ENCODE results near the gene LRRC34. TPM values are rescaled to one million over a fixed set of nuclear protein-coding genes. Genes with fewer than 3 reads are reported as not detected.

The LRRC34 gene
- total RNA-seq, 1 donor from 2014 or later: 1.6 TPM

DNA sequence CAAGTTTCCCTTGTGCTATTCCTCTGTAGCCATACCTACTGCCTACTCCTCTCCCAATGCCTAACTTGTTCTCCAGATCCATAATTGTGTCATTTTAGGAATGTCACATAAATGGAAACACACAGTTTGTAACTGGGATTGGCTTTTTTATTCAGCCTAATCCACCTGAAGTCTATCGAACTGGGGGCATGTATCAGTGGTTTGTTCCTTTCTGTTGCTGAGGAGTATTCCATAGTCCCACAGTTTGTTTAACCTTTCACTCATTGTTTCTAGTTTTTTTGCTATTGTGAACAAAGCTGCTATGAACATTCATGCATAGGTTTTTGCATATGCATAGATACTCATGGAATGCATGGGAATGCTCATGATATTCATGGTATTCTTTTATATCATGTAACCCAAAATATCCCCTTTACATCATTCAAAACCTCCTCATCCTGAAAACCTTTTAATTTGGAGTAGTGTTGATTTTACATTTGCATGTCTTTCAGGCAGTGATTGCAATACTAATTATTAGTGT lies 25.9 kb upstream of the LRRC34 start:
- TF ChIP-seq, protein P1, sequence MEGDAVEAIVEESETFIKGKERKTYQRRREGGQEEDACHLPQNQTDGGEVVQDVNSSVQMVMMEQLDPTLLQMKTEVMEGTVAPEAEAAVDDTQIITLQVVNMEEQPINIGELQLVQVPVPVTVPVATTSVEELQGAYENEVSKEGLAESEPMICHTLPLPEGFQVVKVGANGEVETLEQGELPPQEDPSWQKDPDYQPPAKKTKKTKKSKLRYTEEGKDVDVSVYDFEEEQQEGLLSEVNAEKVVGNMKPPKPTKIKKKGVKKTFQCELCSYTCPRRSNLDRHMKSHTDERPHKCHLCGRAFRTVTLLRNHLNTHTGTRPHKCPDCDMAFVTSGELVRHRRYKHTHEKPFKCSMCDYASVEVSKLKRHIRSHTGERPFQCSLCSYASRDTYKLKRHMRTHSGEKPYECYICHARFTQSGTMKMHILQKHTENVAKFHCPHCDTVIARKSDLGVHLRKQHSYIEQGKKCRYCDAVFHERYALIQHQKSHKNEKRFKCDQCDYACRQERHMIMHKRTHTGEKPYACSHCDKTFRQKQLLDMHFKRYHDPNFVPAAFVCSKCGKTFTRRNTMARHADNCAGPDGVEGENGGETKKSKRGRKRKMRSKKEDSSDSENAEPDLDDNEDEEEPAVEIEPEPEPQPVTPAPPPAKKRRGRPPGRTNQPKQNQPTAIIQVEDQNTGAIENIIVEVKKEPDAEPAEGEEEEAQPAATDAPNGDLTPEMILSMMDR (IDR thresholded peaks at IDR 0.05; ENCODE audit: borderline replicate concordance): no peak
- intact Hi-C loops (cut with micrococcal nuclease): no loop called here
- no peaks in the 10 kb centered on the region for H3K4me1 ChIP-seq
- H3K9me3 ChIP-seq (replicated peaks): no peaks in the 10 kb centered on the region
- H3K4me3 ChIP-seq: no peak overlapping the region
- no peaks in the 10 kb centered on the region for H3K36me3 ChIP-seq
- no peaks in the 10 kb centered on the region for H3K27me3 ChIP-seq (ENCODE audit: low read depth)
- DNase-seq: no peak
- H3K27ac ChIP-seq (replicated peaks): no peak overlapping the region

DNA sequence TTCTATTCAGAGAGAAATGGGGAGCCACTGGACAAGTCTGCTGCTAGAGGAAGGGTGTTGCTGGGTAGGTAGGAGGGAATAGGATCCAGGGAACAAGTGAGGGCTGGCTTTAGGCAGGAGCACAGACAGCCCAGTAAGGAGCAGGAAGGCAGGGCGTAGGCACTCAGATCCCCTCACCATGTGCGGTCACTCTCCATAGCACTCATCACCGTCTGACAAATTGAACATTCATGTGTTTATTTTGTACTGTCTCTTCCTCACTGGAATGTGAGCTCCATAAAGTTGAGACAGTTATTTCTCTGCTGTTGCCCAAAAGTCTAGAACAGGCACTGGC lies 24.2 kb upstream of the LRRC34 start:
- Histone ChIP-seq H3K4me1 (no peaks in the 10 kb centered on the region), H3K9me3 (replicated peaks) (no peaks in the 10 kb centered on the region), H3K27me3 (ENCODE audit: low read depth) (no peaks in the 10 kb centered on the region), H3K4me3 (no peak overlapping the region), H3K27ac (replicated peaks) (no peak overlapping the region), H3K36me3 (no peaks in the 10 kb centered on the region)
- TF ChIP-seq, protein P1 (IDR thresholded peaks at IDR 0.05; ENCODE audit: borderline replicate concordance): no peak
- intact Hi-C loops (cut with micrococcal nuclease): no loop called here
- no peak for DNase-seq

DNA sequence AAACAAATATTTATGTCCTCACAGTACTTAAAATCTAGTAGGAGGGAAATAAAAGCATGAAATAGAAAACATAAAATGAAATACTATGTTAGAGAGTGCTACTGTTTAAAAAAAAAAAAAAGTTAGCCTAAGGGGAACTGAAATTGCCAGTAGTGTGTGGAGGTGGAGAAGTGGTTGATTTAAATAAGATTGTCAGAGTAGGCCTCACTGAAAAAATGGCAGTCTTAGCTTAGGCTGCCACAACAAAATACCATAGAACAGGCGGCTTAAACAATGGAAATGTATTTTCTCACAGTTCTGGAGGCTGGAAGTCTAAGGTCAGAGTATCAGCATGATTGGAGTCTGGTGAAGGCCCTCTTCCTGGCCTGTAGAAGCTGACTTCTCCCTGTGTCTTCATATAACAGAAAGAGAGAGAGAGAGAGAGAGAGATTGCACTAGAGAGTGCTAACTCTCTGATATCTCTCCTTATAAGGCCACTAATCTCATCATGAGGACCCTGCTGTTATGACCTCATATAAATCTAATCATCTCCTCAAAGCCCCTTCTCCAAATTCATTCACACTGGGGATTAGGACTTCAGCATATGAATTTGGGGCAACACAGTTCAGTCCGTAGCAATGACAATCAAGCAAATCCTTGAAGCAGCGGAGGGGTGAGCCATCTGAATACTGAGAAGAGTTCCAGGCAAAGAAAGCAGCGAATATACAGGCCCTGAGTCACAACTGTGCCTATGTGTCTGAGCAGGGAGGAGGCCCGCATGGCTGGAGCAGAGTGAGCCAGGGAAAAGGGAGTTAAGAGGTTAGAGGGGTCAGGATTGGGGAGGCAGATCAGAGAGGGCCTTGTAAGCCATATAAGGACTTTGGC lies 23.6 kb upstream of the LRRC34 start:
- no peak for DNase-seq
- Histone ChIP-seq H3K27me3 (ENCODE audit: low read depth) (no peaks in the 10 kb centered on the region), H3K36me3 (no peaks in the 10 kb centered on the region), H3K27ac (replicated peaks) (no peak overlapping the region), H3K9me3 (replicated peaks) (no peaks in the 10 kb centered on the region), H3K4me3 (no peak overlapping the region), H3K4me1 (no peaks in the 10 kb centered on the region)
- intact Hi-C loops (cut with micrococcal nuclease): no loop called here
- TF ChIP-seq, protein P1 (IDR thresholded peaks at IDR 0.05; ENCODE audit: borderline replicate concordance): no peak

DNA sequence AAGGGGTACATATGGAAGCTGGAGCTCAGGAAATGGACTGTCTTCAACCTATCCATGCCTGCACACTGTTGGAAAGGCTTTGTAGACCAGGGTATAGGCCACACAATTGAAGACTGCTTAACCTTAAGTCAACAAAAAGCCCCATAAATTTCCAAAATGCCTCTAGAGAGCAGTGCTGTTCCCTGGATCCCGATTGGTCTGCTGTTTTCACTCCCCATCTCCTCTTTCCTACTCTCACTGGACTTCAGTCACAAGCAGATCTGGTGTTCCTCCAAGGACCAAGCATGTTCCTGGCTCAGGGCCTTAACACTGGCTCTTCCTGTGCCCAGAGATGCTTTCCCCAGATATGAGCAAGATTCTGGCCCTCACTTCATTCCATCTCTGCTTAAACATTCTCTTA lies 22.8 kb upstream of the LRRC34 start:
- TF ChIP-seq, protein P1 (IDR thresholded peaks at IDR 0.05; ENCODE audit: borderline replicate concordance): no peak
- Histone ChIP-seq H3K27me3 (ENCODE audit: low read depth) (no peaks in the 10 kb centered on the region), H3K4me3 (no peak overlapping the region), H3K36me3 (no peaks in the 10 kb centered on the region), H3K9me3 (replicated peaks) (no peaks in the 10 kb centered on the region), H3K27ac (replicated peaks) (no peak overlapping the region), H3K4me1 (no peaks in the 10 kb centered on the region)
- intact Hi-C loops (cut with micrococcal nuclease): no loop called here
- no peak for DNase-seq

DNA sequence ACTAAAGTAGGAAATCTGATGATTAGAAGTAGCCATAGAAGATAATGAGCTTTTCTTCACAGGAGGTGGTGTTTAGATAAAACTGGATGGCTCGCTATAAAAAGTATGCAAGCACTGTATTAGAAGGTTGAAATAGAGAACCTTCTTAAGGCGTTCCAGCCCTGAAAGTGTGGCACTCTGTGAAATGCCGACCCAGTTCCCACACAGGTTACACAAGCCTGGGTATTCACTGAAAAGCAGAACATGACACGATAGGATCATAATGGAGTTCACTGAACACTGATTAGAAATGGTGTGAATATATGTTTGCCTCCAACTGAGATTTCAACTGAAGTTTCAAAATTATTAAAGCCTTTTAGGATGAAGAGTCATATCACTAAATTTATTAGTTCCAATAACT lies 15.0 kb upstream of the LRRC34 start:
- TF ChIP-seq, protein P1 (IDR thresholded peaks at IDR 0.05; ENCODE audit: borderline replicate concordance): no peak
- H3K4me3 ChIP-seq: no peak overlapping the region
- no peaks in the 10 kb centered on the region for H3K36me3 ChIP-seq
- H3K27ac ChIP-seq (replicated peaks): no peak overlapping the region
- no peak for DNase-seq
- no peaks in the 10 kb centered on the region for H3K4me1 ChIP-seq
- H3K9me3 ChIP-seq (replicated peaks): no peaks in the 10 kb centered on the region
- intact Hi-C loops (cut with micrococcal nuclease): no loop called here
- H3K27me3 ChIP-seq (ENCODE audit: low read depth): peaks cover 9% of the 10 kb centered on the region
